Measurements from ENCODE around the gene IDH2. TPM values are rescaled to one million over a fixed set of nuclear protein-coding genes. Genes with fewer than 3 reads are reported as not detected.

Gene IDH2
- total RNA-seq, 1 donor = 28.6 TPM

DNA sequence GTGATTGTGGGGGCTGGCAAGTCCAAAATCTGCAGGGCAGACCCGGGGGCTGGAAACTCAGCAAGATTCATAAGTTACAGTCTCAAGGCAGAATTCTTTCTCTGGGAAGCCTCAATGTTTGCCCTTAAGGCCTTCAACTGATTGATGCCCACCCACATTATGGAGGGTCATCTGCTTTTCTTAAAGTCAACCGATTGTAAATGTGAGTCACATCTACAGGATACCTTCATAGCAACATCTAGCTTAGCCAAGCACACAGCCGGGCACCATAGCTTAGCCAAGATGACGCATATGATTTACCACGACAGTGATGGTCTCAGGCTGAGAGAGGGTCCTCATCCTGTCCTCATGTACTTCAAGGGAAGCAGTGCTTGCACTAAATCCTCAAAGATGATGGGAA lies 43.5 kb downstream of the IDH2 start:
- no peak overlapping the region for H3K4me3 ChIP-seq (ENCODE audit: low read depth, low read length)
- no peak for DNase-seq (ENCODE audit: low read depth)
- TF ChIP-seq, protein P1, sequence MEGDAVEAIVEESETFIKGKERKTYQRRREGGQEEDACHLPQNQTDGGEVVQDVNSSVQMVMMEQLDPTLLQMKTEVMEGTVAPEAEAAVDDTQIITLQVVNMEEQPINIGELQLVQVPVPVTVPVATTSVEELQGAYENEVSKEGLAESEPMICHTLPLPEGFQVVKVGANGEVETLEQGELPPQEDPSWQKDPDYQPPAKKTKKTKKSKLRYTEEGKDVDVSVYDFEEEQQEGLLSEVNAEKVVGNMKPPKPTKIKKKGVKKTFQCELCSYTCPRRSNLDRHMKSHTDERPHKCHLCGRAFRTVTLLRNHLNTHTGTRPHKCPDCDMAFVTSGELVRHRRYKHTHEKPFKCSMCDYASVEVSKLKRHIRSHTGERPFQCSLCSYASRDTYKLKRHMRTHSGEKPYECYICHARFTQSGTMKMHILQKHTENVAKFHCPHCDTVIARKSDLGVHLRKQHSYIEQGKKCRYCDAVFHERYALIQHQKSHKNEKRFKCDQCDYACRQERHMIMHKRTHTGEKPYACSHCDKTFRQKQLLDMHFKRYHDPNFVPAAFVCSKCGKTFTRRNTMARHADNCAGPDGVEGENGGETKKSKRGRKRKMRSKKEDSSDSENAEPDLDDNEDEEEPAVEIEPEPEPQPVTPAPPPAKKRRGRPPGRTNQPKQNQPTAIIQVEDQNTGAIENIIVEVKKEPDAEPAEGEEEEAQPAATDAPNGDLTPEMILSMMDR (IDR thresholded peaks at IDR 0.05; ENCODE audit: insufficient read depth, low read length) = no peak

DNA sequence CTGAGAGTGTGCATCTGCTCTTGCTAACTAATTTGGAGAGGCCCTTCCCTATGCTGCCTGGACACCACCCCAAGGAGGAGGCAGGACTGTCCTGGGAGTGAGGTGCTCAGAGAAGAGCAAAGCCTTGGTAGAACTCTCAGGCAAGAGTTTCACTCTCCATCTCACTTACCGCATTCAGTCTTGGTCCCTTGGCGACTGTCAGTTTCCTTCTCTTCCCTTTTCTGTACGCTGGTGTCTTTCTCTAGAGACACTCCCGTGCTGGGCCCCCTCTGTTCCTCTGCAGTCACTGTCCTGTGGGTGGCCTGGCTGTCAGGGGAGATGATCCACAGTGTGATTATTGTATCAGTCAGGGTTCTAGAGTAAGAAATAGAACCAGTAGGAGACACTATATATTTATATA lies 44.0 kb downstream of the IDH2 start:
- DNase-seq (ENCODE audit: low read depth) = no peak
- H3K4me3 ChIP-seq (ENCODE audit: low read depth, low read length) = no peak overlapping the region
- TF ChIP-seq, protein P1 (IDR thresholded peaks at IDR 0.05; ENCODE audit: insufficient read depth, low read length) = no peak

DNA sequence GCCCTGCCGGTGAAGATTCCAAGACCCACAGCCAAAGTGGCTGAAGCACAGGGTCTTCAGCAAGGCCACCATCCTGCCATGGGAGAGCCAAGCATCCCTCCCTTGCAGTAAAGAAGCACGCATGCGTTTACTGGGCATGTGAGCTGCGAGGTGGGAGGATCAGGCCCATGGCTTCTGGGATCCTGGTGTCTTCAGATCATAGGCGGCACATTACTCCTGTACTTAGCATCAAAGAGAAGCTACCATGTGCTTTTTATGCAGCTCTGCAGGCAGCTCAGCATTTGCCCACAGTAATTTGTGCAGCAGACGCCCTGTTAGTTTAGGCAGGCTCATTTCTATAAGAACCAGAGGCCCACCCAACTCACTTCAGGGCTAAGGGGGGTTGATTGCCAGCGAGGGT lies 45.7 kb downstream of the IDH2 start:
- no peak for DNase-seq (ENCODE audit: low read depth)
- no peak overlapping the region for H3K4me3 ChIP-seq (ENCODE audit: low read depth, low read length)
- TF ChIP-seq, protein P1 (IDR thresholded peaks at IDR 0.05; ENCODE audit: insufficient read depth, low read length) = no peak

DNA sequence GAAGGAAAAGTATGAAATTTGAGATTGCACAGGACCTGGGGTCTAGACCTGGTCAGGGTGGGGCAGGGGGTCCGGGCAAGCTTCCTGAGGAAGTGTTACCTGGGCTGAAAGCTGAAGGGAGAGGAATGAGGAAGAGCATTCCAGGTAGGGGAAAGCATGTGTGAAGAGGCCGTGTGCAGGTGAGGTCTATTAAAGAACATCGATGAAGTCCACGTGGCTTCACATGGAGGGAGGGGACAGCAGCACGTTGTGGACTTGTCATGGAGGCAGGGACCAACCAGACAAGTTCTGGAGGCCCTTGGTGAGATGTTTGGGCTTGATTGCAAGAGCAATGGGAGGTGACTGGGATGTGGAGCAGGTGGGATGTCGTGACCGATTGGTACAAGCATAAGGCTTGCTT lies 47.1 kb downstream of the IDH2 start:
- TF ChIP-seq, protein P1 (IDR thresholded peaks at IDR 0.05; ENCODE audit: insufficient read depth, low read length) = no peak
- DNase-seq (ENCODE audit: low read depth) = no peak
- no peak overlapping the region for H3K4me3 ChIP-seq (ENCODE audit: low read depth, low read length)

DNA sequence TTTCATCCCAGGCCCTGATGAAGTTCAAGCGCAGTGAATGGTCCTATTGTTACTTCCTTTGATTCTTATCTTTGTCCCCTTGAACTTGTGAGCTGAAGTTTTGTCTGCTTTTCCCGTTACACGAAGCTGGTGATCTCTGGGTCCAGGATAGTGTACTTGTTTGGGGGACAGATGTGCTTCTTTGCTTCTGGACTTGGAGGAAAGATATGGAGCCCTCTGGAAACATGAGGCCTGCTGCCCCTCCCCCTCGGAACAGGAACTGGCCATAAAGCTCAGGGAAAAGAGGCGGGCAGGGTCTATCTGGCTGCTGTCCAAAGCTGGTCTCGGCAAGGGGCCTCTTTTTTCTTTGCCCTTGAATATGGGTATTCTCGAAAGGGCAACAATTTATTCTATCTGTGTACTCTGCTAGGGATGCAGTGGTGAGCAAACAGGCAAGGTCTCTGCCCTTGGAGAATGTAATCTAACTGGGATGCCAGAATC lies 47.6 kb downstream of the IDH2 start:
- no peak for DNase-seq (ENCODE audit: low read depth)
- no peak overlapping the region for H3K4me3 ChIP-seq (ENCODE audit: low read depth, low read length)
- TF ChIP-seq, protein P1 (IDR thresholded peaks at IDR 0.05; ENCODE audit: insufficient read depth, low read length) = no peak

DNA sequence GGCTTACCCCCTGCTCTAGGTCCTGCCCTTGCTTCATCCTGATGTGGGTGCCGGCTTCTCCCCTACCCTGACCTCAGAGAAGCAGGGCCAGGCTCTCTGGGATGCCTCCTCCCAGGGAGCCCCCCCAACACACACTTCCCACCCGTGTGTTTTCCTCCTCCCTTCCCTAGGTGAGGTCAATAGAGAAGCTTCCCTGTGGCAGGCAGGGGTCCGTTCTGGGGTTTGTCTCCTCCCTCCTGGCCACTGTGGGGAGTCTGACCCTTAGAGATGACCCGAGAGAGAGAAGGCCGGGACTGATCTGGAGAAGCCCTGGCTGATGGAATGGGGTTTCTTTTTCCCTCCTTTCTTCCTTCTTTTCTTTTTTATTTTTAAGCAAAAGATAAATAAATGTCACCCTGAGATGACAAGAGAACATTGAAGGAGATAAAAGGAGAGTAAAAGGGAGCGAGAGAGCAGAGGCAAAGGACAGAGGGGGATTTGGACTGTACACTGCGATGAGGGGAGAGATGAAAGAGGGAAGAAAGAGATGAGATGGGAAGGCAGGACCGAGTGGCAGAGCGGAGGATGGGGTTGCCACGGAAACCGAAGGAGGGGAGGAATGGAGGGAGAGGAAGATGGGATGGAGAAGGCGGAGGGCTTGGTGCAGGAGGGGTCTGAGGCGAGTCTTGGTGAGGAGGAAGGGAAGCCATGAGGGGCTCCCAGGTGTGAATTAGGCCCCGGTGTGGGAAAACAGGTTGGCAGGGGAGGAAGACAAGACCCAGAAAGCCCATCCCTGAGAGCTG lies 48.4 kb downstream of the IDH2 start:
- DNase-seq (ENCODE audit: low read depth) = no peak
- TF ChIP-seq, protein P1 (IDR thresholded peaks at IDR 0.05; ENCODE audit: insufficient read depth, low read length) = no peak
- no peak overlapping the region for H3K4me3 ChIP-seq (ENCODE audit: low read depth, low read length)
